Skeletal muscle cell (primary cell): Measurements from ENCODE around the gene ZNF407.
"Not testable (repeated sequence)": the region's sequence is repeated elsewhere in the genome, so short reads cannot be mapped to it uniquely, and the experiment has no call there.

Source experiments
- DNase-seq: peaks from one replicate; pipeline ENCODE4 v3.0.0-alpha.2; 2010; ENCODE audit warnings: low read depth
- H3K4me3 ChIP-seq: 2 replicates; pipeline ENCODE4 v1.5.1; 2011; ENCODE audit warnings: low read depth, mild to moderate bottlenecking, control low read depth, low read length, moderate library complexity

The ZNF407 gene

GRCh38 chr18:75087119-75088020 is 489.7 kb downstream of the ZNF407 start:
- DNase-seq: no peak
- no peak overlapping the region for H3K4me3 ChIP-seq

- no peak overlapping the region for H3K4me3 ChIP-seq
- DNase-seq: no peak
Measured at GRCh38 chr18:75088021-75088506, 490.4 kb downstream of the ZNF407 start.

- H3K4me3 ChIP-seq: no peak overlapping the region
- DNase-seq: no peak
Measured at GRCh38 chr18:75088622-75089211, 491.0 kb downstream of the ZNF407 start.

- no peak for DNase-seq
- no peak overlapping the region for H3K4me3 ChIP-seq
Measured at GRCh38 chr18:75089748-75090327, 492.2 kb downstream of the ZNF407 start.

GRCh38 chr18:75090336-75090735 is 492.7 kb downstream of the ZNF407 start:
- H3K4me3 ChIP-seq: no peak overlapping the region
- DNase-seq: no peak

- no peak overlapping the region for H3K4me3 ChIP-seq
- DNase-seq: no peak
Measured at GRCh38 chr18:75097491-75098225, 500.0 kb downstream of the ZNF407 start.

- DNase-seq: no peak
- H3K4me3 ChIP-seq: no peak overlapping the region
Measured at GRCh38 chr18:75100832-75101630, 503.4 kb downstream of the ZNF407 start.

- H3K4me3 ChIP-seq: no peak overlapping the region
- DNase-seq: no peak
Measured at GRCh38 chr18:75101916-75102315, 504.2 kb downstream of the ZNF407 start.

GRCh38 chr18:75104029-75104428 is 506.4 kb downstream of the ZNF407 start:
- not testable (repeated sequence) for DNase-seq, H3K4me3 ChIP-seq

- no peak overlapping the region for H3K4me3 ChIP-seq
- no peak for DNase-seq
Measured at GRCh38 chr18:75104483-75104882, 506.8 kb downstream of the ZNF407 start.

GRCh38 chr18:75105551-75106254 is 508.0 kb downstream of the ZNF407 start:
- H3K4me3 ChIP-seq: no peak overlapping the region
- no peak for DNase-seq

GRCh38 chr18:75106746-75107145 is 509.1 kb downstream of the ZNF407 start:
- no peak overlapping the region for H3K4me3 ChIP-seq
- DNase-seq: no peak

- no peak overlapping the region for H3K4me3 ChIP-seq
- DNase-seq: no peak
Measured at GRCh38 chr18:75107196-75107930, 509.7 kb downstream of the ZNF407 start.

GRCh38 chr18:75107931-75108276 is 510.2 kb downstream of the ZNF407 start:
- no peak overlapping the region for H3K4me3 ChIP-seq
- DNase-seq: no peak

- no peak for DNase-seq
- H3K4me3 ChIP-seq: no peak overlapping the region
Measured at GRCh38 chr18:75108579-75109318, 511.1 kb downstream of the ZNF407 start.

- DNase-seq: no peak
- H3K4me3 ChIP-seq: no peak overlapping the region
Measured at GRCh38 chr18:75109319-75109691, 511.6 kb downstream of the ZNF407 start.

- H3K4me3 ChIP-seq: no peak overlapping the region
- DNase-seq: no peak
Measured at GRCh38 chr18:75109819-75110218, 512.1 kb downstream of the ZNF407 start.
